NCI-H187 treated with DMSO at 0.1 percent for 48 hours (cell line): Measurements from ENCODE around the gene PDZD2.
"Not testable (repeated sequence)": the region's sequence is repeated elsewhere in the genome, so short reads cannot be mapped to it uniquely, and the experiment has no call there.

ENCODE experiments used
- DNase-seq: peaks from one replicate; lab custom pipeline; 2025; lab: John Stamatoyannopoulos, UW

The PDZD2 gene

DNA sequence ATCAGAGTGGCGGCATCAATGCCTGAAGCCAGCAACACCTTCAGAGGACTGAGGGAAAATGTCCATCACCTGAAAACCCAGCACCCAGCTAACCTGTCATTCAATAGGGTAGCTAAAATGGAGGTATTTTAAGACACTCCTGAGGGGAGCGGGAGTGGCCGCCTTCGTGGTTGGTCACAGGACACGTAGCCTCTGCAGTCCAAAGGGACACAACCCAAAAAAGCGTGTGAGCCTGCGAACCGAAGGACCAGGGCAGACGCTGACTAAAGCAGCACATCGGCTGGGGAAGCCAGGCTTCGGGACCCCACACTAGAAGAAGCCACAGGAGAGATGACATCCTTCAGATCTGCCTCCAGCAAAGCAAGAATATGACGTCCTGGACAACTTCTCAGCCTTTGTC lies 464.6 kb downstream of the PDZD2 start:
- DNase-seq: no peak

DNA sequence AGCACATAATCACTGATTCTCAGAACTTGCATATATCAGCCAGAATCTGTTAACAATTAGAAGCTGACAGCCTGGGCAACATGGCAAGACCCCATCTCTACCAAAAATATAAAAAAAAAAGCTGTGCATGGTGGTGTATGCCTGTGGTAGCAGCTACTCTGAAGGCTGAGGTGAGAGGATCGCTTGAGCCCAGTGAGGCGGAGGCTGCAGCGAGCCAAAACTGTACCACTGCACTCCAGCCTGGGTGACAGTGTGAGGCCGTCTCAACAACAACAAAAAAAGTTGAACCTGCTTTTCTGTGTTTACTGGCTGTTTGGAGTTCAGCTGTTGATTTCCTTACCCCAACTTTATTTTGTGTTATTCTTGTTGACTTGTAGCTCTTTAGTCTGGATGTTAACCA lies 468.4 kb downstream of the PDZD2 start:
- no peak for DNase-seq

DNA sequence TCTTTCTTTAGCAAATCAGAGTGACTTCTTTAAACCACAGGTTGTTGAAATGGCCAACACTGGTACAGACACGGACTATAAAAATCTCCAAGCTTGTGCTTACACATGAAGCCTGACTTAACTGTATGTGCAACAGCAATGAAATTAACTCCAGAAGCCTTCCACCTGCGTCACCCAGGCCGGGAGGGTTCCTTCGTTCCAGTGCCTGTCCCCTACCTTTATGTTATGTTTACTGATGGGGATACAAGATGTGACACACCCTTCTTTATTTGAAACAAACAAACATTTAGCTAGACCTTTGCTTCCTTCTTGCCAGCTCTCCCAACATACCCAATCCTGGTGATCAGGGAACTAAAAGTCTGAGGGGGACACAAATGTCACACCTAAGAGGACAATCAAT lies 469.2 kb downstream of the PDZD2 start:
- no peak for DNase-seq

DNA sequence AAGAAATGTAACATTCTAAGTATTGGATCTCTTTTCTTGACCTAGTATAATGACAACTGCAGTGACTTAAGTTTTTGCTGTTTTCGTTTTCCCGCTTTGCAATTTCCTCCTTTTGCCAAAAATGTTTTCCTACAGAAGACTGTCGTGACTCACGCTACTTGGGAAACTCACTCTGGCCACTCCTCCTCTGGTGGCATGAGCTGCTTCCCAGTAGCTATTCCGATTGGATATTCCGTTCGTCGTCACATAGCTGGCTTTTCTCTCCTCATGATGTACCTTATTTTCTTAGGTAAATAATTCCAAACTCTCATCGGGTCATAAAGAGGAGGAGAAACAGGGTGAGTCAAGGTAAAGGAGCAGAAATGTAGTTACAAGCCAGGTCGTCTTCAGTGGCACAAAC lies 470.3 kb downstream of the PDZD2 start:
- DNase-seq: no peak

DNA sequence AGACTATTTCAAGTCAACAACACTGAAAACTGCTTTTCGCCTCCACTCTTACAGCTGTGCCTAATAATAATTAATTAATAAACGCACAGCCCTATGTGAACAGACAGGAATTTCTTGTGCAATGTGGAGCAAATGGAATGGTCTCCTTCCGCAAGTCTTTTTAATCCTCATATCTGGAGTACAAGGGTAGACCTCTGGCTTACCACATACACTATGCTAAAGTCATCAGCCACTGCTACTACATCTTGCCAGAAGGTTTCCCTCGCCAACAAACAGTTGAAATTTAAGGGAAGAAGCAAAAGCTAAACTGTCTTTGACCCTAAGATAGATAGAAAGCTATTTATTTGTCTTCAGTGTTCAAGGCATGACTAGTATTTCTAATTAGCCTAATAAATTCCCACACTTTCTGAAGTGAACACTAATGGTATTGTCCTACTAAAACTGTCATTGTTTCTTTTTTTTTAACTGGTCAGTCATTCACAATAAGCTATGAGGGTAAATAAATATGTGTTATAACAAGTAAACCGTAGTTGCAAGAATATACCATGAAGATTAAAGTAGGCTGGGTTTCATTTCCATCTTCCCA lies 471.3 kb downstream of the PDZD2 start:
- DNase-seq: no peak

DNA sequence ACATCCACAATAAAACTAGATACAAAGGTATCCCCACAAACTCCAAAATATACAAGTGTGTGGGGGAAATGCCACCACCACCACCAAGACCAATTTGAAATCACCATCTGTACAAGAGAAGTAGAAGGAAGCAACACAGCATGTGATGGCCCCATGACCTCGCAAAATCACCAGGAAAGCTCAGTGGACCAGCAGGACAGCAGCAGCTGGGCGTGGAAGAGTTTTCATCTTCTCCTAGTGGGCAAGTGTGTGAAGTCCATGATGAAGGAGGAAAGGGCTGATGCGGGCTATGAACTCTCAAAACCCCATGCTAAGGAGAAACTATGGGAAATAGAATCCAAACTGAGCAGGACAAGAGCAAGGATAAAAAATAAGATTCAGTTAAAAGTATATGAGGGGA lies 477.1 kb downstream of the PDZD2 start:
- DNase-seq: no peak

DNA sequence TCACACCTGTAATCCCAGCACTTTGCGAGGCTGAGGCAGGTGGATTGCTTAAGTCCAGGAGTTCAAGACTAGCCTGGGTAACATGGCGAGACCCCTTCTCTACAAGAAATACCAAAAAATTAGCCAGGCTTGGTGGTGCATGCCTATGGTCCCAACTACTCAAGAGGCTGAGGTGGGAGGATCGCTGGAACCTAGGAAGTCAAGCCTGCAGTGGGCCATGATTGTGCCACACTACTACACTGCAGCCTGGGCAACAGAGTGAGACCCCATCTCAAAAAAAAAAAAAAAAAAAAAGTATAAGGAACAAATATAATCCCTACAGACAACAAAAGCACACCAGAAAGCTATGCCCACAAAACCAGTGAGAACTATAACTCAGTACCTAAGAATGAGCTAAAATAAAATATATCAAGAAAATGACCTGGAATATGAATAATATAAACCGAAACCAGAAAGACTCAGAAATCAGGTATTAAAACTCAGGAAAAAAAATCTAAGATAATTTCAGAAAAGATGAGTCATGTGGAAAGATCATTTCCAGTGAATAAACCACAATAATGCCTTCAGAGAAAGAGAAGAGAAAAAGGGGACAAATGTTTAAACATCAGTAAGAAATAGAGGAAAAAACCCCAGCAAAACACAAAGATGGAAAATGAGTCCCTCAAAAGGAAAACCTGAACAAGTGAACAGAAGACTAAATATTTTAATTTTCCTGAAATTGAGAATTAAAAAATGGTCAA lies 477.8 kb downstream of the PDZD2 start:
- no peak for DNase-seq

DNA sequence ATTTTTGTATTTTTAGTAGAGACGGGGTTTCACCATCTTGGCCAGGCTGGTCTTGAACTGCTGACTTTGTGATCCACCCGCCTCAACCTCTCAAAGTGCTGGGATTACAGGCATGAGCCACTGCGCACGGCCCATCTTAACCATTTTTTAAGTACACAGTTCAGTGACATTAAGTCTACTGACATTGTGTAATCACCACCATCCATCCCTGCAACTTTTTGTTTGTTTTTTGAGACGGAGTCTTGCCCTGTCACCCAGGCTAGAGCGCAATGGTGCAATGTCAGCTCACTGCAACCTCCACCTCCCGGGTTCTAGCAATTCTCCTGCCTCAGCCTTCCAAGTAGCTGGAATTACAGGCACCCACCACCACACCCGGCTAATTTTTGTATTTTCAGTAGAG lies 480.0 kb downstream of the PDZD2 start:
- DNase-seq: not testable (repeated sequence)

DNA sequence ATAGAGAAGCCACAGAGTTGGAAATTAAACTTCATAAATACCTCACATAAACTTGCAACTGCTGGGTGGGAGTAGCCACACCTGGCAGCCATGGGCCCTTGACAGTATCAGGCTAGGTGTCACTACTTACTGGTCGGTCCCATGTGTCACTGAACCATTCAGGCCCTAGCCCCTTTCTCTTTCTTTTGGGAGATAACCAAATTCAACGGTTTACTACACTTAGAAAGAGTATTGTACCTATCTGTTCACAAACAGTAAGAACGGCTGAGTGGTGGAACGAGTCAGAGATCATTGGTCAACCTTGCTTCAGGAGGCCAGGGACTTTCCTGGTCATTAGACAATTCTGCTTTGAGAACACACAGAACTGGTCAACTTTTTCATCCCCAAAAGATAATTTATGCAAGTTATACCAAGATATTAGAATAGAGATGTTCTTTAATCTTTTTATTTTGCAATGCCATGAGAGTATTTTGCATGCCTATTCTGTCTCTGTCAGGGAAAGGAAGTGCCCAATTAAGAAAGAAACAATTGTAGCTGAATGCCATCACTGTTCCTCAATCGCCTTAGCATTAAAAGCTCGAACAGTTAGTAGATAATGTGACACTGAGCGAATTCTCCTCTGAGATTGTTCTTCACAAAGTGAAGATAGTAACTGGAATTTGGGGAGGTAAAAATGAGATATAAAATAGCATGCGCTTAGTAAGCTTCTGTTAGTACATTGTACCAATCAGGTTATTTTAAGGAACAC lies 484.3 kb downstream of the PDZD2 start:
- no peak for DNase-seq

DNA sequence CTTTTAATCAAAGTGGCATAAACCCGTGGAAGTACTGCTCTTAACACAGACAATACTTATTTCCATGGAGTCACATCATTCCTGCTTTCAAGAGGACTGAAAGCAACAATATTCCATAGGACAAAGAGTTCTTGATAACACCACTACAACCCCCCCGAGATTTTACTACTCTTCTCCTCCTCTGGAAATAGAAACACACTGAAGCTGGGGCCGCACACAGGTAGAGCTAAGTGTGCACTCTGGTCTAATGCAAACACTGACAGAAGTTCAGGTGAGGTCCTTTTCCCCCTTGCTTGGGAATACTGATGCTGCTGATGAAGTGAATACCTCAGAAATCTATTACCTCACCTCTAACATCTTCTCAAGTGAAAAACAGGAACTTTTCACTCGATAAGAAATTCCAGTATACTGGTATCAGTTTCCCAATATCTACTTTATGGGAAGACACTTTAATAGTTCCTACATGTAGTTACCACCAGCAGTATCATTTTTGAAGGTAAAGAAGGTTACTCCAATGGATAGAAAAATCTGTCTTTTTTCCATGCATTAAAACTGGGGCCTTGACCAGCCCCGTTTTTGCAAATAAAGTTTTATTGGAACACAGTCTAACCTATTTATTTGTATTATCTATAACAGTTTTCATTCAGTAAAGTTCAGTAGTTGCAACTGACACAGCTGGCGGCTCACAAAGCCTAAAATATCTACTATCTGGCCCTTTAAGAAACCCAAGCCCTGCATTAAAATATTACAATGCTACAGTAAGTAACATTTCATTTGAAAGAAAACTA lies 485.2 kb downstream of the PDZD2 start:
- no peak for DNase-seq

DNA sequence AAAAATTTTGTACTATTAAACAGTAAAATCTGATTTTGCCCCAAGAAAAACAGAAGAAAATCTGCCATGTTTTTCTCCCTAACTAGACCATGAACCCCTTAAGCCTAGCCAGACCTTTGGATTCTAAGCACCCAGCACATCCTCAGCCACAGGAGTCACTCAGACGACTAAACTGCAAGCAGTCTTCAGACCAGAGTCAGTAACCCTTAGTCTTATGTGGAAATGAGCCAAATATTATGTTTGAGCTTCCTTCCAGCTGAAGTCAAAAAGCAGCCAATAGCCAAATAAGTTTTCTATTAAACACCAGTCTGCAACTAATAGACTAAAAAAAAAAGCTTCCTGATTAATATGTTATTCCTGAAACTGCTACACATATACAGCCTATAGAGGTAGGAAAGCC lies 487.8 kb downstream of the PDZD2 start:
- DNase-seq: no peak

DNA sequence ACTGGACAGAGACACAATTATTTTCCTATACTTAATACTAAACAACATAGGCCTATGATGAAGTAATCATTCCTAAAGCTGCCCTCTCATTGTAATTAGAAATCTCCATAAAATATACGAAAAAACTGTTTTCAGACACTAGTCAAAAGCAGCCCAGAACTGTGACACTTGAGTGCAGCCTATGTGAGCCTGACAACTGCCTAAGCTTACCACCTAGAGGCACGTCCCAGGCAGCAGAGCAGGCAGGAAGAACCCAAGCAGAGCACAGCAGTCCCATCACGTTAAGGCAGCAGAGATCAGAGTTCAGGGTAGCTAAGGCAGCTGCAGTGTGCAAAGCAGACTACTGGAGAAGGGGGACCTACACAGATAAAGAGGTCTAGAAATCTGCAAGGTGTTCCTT lies 488.8 kb downstream of the PDZD2 start:
- DNase-seq: no peak

DNA sequence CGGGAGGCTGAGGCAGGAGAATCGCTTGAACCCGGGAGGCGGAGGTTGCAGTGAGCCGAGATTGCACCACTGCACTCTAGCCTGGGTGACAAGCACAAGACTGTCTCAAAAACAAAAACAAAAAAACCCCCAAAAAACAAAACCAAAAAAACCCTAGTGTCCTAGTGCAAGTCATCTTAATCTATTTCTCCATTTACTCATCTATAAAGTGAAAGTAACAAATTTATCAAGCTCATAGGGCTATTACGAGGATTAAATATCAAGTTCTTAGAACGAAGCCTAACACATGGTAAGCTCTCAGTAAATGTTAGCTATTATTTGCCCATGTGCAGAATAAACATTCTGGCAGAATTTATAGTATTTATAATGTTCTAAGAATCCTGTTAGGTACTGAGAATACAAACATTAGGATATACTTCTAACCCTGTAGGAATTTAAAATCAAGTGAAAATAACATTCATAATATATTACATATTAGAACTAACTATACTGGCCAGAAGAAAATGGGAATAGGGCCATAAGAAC lies 490.2 kb downstream of the PDZD2 start:
- DNase-seq: no peak

DNA sequence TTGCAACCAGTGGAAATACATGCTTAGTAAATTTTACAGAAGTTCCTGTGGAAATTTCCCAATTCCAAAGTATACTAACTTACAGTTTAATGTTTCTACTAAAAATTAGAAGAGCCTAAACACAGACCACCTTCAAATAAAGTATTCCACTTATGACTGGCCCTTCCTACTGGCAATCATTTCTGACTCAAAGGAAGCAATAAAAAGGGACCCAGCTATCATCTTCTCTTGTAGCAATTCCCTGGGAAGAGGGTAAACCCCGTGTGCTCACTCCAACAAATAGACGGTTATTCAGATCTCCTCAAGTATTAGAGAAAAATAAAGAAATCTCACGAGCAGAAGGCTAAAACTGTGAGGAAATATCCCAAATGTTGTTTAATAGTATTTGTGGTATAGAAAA lies 491.9 kb downstream of the PDZD2 start:
- no peak for DNase-seq

DNA sequence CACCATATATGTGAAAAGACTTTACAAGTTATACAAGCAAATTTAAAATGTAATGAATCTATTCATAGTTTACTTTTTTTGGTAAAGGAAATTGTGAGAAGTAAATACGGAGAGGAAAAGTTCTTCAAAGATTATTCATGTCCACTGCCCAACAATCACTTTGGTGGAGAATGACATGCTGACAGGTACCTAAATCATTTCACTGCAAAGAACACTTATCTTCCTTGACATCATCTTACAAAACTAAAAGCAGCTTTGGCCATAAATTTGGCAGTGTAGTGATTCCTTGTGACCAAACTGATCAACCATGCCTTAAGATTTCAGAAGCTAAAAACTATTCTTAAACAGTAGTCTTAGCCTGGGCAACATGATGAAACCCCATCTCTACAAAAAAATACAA lies 492.7 kb downstream of the PDZD2 start:
- no peak for DNase-seq

DNA sequence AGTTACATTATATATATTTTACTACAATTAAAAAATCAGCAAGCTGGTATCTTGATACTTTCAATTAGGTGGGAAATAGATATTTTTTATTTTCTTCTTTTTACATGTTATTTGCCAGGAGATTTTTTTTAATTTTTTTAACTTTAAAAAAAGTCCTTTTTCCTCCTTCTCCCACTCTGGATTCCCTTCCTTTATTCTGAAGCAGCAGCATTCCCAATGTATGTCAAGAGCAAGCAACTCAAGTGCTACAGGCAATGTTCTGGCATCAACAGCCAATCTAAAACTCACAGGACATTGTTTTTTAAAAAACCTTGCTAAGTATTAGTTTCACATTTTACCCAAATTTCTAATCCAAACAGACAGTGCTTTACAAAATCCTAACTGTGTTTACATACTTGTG lies 493.8 kb downstream of the PDZD2 start:
- no peak for DNase-seq

DNA sequence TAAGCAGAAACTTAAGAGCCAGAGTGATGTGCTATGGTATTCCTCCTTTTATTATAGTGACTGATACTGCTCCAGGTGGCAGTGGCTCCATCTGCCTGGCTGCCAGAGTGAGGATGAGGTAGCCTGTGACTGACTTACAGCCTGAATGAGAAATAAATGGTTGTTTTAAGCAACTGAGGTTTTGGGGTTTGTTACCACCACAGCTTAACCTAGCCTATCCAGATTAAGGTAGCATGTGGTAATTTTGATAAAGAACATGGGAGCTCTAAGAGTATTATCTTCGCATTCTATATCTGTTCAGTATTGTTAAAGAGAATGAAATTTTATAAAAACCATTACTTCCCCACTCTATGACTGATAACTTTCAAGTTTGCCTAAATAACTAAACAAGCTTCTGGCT lies 496.2 kb downstream of the PDZD2 start:
- no peak for DNase-seq

DNA sequence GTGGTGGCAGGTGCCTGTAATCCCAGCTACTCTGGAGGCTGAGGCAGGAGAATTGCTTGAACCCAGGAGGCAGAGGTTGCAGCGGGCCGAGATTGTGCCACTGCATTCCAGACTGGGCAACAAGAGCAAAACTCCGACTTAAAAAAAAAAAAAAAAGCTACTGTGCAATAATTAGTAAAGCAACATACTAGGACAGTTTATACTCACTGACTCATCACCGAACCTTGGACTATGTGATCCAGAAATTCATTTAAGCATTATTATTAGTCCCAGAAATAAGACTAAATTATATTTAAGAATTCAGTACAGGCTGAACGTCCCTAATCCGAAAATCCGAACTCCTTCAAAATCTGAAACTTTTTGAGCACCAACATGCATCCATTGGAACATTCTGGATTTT lies 497.4 kb downstream of the PDZD2 start:
- no peak for DNase-seq

DNA sequence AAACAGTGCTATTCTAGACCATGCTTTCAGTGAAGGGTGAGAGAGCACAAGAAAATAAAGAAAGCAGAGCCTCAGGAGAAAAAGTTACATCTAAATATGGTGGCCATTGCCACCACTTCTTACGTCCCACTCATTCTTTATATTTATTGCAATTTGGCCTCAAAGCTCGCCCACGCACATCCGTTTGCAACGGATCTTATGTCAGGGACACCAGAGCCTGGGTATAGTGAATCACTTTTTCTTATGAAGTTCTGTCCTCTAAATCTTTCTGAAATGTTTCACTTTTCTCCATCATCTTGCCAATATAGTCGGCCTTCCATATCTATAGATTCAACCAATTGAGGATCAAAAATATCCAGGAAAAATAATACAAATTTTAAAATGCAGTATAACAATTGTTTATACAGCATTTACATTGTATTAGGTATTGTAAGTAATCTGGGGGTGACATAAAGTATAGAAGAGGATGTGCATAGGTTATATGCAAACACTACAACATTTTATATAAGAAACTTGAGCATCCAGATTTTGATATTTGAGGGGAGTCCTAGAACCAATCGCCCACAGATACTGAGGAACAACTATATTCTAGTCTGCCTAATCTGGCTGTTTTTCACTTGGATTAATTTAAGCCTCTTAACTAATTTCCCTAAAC lies 500.0 kb downstream of the PDZD2 start:
- no peak for DNase-seq

DNA sequence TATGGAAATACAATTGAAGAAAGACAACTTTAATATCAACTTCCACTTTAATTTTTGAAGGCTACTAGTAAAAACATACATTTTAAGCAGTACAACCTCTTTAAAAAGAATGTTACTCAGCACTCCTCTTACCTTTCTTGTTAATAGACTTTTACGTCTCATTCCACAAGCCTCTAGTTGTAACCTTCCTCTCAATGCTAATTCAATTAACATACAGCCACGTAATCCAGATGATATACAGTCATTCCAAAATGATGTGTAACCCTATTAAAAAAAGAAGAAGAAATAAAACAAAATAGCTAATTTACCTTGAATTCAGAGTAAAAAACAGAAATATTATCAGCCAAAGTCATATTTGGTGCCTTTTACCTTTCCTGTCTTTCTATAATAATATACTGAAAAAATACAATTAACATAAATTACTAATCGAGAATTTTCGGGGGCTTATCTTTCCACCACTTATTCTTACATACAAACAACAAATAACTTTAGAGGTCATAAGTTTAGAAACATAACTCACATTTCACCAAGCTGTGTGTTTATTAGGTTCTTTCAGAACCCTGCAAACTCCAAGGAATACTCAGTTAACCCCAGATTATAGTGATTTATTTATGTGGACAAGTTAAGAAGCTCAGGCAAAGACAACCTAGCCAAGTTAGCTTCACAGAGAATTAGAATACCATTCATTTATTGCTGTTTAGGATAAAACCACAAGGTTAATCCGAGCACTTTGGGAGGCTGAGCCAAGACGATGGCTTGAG lies 504.9 kb downstream of the PDZD2 start:
- no peak for DNase-seq
